HG03460 (cell line): Measurements from ENCODE around the gene COG4.
"Not testable (repeated sequence)": the region's sequence is repeated elsewhere in the genome, so short reads cannot be mapped to it uniquely, and the experiment has no call there.

Experiments used
- ATAC-seq: cut with Tn5 transposase; IDR thresholded peaks from one replicate; pipeline ENCODE4 v1.9.1; 2021; ENCODE audit not compliant: unreplicated experiment

The COG4 gene

GRCh38 chr16:70523076-70523742, at the start of gene COG4:
COG4 (minus strand) TSS chr16:70523554; CDS start chr16:70523543, 11 bp downstream.
- ATAC-seq = peak; percentile 51

- ATAC-seq = no peak
These were observed 49.5 kb upstream of the COG4 start for GRCh38 chr16:70572926-70573270.

DNA sequence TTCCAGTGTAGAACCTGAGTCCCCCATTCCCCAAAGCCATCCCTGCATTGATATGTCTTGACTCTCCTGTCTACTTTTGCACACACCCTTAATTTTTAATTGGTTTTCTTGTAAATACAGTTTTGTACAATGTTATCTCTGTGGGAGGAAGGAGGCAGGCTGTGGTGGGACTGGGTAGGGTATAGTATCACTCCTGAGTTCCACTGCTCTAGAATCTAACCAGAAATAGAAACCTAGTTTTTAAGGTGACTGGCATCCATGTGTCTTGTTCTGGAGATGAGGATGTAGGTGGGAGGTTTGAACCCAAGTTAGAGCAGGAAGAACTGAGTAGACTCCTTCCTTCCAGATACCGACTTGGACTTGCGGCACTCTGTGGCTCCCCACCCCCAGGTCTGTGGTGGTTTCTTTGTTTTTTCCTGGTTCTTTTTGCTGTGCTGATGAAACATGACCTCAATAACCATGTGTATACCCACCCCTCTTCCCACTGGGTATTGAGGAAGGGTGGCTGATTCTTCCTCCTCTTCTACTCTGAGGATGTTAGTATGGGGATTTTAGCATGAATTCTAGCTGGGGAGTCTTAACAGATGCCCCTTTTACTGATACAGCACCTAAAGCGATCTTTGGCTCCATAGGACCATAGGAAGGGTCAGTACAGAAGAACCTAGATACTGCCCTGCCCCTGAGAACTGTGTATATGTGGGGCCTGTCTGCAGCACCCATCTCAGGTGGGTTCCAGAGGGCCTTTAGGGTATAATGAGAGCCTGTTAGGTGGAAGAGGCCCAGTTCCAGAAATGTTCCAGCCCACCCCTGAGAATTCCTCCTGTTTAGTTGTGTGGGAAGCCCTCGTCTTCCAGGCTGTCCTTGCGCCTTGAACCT, 48.9 kb upstream of the COG4 start:
- ATAC-seq = no peak

DNA sequence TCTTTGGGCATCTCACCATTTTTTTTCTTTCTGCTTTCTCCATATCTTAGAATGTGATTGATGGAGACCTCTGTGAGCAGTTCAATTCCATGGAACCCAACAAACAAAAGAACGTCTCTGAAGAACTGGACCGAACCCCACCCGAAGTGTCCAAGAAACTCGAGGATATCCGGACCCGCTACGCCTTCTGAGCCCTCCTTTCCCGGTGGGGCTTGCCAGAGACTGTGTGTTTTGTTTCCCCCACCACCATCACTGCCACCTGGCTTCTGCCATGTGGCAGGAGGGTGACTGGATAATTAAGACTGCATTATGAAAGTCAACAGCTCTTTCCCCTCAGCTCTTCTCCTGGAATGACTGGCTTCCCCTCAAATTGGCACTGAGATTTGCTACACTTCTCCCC, 48.3 kb upstream of the COG4 start:
- no peak for ATAC-seq

DNA sequence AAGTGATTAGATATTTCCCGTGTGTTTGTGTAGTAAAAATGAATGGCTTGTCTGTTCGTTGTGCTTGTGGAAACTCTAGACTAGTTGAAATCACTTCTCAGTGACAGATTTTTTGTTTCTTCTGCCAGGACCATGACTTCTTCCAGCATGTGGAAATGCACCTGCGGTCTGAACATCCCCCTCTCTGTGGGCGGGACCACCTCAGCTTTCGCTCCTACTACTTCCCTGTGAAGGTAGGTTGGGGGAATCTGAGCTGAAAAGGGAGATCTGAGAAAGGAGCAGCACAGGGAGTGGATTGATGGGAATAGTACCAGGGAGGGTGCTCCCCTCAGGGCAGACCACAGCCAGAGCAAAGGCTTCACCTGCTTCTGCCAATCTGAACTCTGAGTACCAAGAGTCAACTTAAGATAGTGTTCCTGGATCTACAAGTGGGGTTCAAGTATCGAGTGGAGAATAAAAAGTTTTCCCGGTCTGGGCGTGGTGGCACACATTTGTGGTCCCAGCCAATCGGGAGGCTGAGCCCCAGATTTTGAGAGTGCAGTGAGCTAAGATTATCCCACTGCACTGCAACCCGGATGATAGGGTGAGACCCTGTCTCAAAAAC, 47.7 kb upstream of the COG4 start:
- no peak for ATAC-seq

DNA sequence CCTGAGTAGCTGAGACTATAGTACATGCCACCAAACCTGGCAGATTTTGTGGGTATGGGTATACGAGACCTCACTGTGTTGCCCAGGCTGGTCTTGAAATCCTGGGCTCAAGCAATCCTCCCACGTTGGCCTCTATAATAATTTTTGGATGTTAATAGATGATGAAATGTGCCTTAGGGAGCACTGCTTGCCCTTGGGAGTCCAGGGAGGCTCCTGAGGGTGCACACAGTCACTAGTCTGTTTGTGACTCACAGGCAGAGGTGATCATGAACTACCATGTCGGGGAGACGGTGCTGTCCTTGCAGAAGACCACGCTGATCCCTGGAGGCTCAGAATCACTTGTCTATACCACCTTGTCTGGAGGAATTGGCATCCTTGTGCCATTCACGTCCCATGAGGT, 46.4 kb upstream of the COG4 start:
- ATAC-seq = no peak

DNA sequence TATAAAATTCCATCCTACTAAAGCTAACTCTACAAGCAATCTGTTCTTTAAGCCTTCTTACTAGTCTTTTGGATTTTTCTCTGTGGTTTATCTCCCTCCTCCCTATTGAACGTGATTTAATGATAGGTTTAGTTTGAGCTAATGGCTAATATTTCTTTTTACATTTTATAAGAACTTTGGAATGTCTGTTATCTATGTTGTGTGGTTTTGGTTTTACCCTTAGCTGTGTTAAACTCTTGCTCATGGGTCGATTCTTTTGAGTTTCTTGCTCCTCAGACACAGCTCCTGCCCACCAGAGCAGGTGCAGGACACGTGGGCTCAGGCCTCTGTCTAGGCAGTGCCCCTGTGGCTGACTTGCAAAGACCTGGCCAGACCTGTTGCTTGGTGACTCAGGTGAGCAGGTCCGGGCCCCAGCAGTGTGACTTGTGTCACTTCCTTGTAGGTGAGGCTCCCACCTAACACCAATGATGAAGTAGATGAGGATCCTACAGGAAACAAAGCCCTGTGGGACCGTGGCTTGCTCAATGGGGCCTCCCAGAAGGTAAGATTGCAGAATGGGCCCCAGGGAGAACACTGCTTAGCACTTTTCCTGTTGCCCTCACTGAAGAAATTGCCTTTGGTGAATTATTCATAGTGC, 45.4 kb upstream of the COG4 start:
- ATAC-seq = no peak

DNA sequence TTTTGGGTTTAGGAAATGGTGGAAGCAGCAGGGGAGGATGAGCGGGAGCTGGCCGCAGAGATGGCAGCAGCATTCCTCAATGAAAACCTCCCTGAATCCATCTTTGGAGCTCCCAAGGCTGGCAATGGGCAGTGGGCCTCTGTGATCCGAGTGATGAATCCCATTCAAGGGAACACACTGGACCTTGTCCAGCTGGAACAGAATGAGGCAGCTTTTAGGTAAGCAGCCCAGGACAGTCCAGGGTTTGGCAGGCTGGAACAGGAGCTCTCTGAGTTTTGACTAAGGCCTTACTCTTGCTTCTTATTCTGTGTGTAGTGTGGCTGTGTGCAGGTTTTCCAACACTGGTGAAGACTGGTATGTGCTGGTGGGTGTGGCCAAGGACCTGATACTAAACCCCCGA, 41.7 kb upstream of the COG4 start:
- ATAC-seq = no peak

- ATAC-seq = no peak
These were observed 40.3 kb upstream of the COG4 start for GRCh38 chr16:70563636-70564035.

GRCh38 chr16:70561623-70562022, 38.3 kb upstream of the COG4 start:
- no peak for ATAC-seq

- ATAC-seq = no peak
These were observed 32.7 kb upstream of the COG4 start for GRCh38 chr16:70556063-70556462.

- ATAC-seq = no peak
These were observed 30.3 kb upstream of the COG4 start for GRCh38 chr16:70553645-70554044.

- no peak for ATAC-seq
These were observed 29.3 kb upstream of the COG4 start for GRCh38 chr16:70552675-70553074.

DNA sequence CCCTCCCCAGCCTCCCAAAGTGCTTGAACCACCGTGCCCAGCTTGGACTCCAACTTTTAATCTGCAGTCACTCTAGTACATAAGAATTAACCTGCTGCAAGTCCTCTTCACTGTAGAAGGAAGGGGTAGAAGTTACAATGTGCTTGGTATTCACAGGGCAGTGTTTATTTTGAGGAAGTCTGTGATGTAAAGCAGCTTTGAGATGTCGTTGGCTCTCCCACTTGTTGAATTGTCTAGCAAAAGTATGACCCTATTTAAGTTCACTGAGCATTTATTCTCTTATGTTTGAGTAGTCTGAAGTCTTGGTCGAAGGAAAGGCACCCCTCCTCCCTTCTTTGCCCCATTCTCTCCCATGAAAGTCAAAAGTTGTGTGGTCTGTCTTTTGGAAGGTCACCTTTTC, 28.4 kb upstream of the COG4 start:
- ATAC-seq = no peak

GRCh38 chr16:70550082-70550481, 26.7 kb upstream of the COG4 start:
- no peak for ATAC-seq

- ATAC-seq = no peak
These were observed 25.6 kb upstream of the COG4 start for GRCh38 chr16:70548936-70549335.

GRCh38 chr16:70544548-70544947, 21.2 kb upstream of the COG4 start:
- no peak for ATAC-seq

- no peak for ATAC-seq
These were observed 17.6 kb upstream of the COG4 start for GRCh38 chr16:70540994-70541393.

GRCh38 chr16:70534971-70535370, 11.6 kb upstream of the COG4 start:
- no peak for ATAC-seq

GRCh38 chr16:70529954-70530353, 6.6 kb upstream of the COG4 start:
- not testable (repeated sequence) for ATAC-seq

DNA sequence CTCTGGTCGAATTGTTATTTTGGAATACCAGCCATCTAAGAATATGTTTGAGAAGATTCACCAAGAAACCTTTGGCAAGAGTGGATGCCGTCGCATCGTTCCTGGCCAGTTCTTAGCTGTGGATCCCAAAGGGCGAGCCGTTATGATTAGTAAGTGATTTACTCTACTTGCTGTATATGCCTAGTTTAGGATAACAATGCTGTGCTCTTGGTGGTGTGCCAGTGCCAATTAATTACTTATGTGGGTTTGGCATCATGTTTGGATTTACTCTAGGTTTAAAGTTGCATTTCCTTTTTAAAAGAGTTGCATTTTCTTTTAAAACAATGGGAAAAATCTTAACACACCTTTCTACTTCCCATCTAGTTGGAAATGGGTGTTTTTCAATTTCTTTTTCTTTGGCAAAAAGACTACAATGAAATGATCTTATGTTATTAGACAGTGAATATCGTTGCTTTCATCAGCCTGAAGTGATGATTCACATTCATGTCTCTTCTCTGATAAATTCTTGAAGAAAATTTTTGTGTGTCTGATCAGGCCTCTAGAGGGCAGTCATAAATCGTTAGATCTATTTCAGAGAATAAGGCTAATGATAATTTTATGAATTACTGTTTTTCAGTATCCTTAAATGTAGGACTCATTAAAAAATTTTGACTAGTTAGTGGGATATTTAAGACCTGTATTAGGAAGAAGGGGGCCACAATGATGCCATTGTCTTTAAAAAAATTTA, 5.9 kb upstream of the COG4 start:
- no peak for ATAC-seq
